Activated CD4-positive, alpha-beta T cell treated with anti-CD3 and anti-CD28 coated beads, Interleukin-2, amount 50 U/mL, for 4 hours (primary cell): ENCODE data around the gene ATP2B2.

Experiments used
- DNase-seq, 2 experiments: peaks; one replicate each; pipeline ENCODE4 v3.0.0-alpha.2; 2020

ATP2B2 gene

GRCh38 chr3:10447110-10447509 lies 58.3 kb downstream of the ATP2B2 start:
- no peak for DNase-seq

GRCh38 chr3:10445561-10446175 lies 59.7 kb downstream of the ATP2B2 start:
- no peak for DNase-seq

DNA sequence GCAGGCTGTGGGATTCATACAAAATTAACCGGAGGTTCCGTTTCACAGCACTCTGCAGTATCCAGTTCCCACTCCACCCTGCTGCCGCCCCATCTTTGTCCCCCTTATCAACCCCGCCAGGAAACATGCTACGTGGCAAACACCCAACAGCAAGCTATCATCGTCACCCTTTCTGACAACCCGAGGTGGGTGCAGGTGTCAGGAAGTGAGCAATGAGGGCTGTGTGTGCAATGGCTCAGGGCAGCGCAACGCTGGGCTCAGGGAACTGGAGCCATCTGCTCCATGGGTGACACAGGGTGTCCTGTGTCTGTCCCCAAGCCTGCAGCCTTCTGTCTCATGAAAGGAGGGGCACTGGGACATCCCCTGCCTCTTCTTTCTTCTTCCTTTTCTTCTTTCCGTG lies 60.9 kb downstream of the ATP2B2 start:
- DNase-seq = no peak

DNA sequence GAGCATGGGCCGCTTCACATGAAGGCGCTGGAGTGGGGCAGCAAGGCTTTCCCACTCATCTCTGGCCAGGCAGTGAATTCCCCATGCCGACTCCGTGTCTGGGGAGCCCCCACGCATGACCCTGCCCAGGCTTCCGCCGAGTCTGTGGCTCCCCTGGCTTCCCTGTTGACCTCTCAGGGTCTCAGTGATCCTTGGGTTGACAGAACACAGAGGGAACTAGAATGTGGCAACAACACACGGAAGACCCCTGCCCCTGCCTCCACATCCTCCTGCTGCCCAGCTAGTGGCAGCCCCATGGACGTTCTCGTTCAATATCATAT lies 61.3 kb downstream of the ATP2B2 start:
- no peak for DNase-seq

DNA sequence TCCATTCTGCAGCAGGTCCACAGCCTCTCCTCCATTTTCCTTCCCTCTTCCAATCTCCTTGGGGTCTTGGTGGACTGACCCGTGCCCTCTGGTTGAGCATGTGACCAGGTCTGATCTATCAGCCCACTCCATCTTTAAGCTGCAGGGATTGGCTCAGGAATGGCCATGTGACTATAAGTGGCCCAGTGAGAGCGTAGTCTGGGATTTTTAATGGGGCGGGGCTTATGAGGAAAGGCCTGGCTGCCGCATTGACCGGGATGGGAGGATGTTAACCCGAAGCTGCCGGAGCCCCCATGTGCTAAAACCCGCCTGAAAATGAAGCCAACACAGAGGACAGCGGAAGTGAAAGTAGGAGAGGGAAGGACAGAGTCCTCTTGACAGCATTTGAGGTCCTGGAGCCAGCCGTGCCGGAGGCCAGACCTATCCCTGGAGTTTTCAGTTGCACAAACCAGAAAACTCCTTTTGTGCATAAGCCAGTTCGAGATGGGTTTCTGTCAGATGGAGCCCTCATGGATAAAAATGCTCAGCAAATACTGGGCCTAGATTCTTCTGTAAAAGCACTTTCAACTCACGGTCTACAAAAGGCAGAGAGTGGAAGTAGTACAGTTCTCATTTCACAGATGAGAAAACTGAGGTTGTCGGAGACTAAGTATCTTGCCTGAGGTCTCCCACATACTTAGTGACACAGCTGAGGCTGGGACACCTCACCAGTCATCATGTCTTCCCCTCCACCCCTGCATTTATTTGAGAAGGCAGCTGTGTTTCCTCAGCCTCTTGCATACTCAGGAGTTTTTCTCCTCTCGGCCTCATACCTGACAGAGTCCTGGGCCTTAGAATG lies 61.9 kb downstream of the ATP2B2 start:
- DNase-seq = no peak

DNA sequence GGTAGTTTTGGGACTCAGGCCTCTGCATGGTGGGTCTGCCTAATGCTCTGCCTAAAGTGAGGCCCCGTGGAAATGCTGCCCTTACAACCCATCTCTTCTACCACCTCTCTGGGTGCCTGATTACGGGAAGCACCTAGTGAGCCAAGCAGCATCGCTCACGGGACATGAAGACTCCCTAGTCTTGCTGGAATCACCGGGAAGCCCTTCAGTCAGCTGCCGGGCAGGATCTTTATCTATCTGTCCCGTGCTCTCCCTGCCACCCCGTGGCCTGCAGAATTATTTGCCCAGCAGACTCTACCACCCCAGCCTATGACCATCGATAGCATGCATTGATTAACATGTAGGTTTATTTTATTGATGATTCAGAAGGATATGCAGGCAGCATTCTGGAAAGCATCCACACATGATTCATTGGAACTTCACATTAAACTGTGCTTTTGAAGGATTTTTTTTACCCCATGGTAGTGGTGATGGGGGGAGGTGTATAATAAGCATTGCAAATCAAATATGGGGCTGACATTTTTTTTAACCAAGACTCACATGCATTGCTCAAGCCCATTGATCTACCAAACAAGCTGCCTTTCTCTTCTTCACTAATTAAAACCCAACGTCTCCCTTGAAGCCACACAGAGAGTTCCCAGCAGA lies 63.1 kb downstream of the ATP2B2 start:
- no peak for DNase-seq

GRCh38 chr3:10440684-10441083 lies 64.7 kb downstream of the ATP2B2 start:
- no peak for DNase-seq

GRCh38 chr3:10438902-10439610 lies 66.3 kb downstream of the ATP2B2 start:
- DNase-seq = no peak

DNA sequence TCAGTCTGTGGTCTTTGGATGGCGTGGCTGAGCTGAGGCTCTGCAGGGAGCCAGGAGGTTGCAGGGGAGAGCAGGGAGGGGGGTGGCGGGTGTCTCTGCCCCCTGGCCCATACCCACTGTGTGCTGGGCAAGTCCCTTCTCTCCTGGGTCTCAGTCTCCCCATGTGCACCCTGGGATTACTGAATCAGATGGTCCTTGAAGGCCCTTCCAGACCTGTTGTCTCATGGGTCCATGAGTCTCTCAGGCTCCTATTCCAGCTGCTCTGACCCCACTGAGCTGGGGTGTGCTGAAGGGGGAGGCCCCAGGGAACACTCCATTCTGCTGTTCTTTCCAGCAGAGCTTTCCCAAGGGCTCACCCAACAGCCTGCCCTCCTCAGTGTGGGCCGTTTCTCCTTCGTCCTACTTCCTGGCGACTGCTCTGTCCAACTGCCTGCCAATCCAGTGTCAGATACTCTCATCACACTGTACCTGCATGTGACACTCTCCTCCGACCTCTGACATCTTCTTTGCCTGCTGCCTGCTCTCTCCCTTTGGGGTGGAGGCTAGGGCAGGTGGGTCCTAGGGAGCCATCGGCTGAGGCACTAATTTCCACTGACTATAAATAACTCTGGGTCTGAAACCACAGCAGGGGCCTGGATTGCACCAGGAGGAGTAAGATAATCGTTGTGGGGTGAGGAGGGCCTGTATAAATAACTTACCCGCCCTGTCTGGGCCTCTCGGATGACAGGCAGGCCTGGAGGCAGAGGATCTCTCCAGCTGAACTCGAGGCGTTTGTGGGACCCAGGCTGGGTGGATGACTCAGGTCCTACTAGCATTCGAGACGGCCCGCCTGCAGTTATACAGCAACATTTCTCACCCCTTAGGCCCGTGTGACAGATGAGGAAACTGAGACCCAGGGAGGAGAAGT lies 67.1 kb downstream of the ATP2B2 start:
- no peak for DNase-seq

GRCh38 chr3:10437272-10437994 lies 68.0 kb downstream of the ATP2B2 start:
- DNase-seq = peak; percentile 65 to 76

GRCh38 chr3:10435850-10436249 lies 69.5 kb downstream of the ATP2B2 start:
- DNase-seq = no peak

DNA sequence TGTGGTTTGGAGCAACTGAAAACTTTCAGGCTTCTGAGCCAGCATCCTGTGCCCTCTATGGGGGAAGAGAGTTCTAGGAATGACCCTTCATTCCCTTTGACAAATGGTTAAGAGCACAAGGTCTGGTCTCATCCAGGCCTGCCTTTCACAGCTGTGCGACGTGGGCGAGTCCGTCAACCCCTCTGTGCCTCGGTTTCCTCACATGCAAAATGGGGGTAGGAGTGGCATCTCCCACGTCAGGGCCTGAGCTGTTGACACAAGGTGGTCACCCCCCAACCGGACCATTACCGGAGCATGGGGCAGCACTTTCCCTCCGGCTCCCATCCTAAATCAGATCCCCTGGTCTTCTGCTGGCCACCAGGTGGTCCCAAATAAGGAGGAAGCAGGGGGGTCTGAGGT lies 70.4 kb downstream of the ATP2B2 start:
- no peak for DNase-seq

- DNase-seq = no peak
These were observed 71.0 kb downstream of the ATP2B2 start for GRCh38 chr3:10434144-10434937.

- no peak for DNase-seq
These were observed 72.5 kb downstream of the ATP2B2 start for GRCh38 chr3:10432931-10433330.

DNA sequence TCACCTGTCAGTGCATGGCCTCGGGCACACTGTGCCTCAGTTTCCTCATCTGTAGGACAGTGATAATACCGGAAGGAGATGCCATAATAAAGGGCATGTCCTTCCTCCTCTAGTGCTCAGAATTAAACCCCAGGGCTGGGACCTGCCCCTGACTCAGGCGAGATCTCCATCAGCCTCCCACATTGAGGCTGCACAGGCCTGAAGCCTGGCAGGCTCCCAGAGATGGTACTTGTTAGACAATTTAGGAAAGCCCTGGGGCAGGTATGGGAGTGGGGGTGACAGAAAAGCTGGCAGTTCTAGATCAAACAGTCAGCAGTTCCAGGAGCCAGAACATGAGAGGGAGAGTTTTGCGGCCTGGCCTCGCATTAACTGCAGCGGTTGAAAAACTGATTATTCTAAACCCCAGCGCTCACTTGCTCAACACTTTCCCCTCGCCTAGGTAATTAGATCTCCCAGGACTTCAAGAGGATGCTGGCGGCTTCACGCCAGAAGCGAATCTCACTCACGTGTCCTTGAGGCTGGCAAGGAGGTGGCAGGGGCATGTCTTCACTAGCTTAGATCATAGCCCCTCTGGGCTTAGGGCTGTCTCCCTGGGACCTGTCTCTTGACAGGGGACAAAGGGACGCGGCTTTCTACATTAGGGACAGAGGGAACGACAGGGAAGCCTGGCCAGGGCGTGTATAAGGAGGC lies 73.1 kb downstream of the ATP2B2 start:
- no peak for DNase-seq

- no peak for DNase-seq
These were observed 74.6 kb downstream of the ATP2B2 start for GRCh38 chr3:10430805-10431204.

DNA sequence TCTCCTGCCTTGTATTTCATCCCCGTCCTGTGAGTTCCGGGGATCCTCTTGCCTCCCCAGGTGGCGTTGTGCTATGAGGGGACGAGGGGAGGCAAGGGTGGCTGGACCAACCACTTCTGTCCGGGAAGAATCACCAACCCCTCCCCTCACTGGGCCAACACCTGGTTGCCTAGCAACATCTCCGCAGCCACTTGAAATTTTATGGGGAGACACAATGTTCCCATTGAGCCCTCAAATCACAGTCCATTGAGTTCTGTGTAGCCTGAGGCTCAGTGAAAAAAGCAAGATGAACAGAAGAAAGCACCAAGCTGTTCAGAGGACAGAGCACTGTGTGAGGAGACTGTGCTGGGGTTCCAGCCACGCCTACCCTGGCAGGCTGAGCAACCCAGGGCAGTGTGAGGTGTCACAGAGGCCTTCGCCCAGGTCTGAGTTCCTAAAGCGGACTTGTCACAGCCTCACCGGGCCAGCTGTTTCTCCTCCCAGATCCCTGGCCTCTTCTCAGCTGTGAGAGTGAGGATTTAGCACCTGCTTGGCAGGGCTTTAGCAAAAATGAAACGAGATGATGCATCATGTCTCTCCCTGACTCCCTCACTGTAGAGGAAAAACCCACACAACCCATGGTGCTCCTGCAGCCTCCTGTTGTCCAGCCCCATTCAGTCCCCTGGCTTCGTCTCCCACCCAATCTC lies 76.8 kb downstream of the ATP2B2 start:
- DNase-seq = no peak

- no peak for DNase-seq
These were observed 78.8 kb downstream of the ATP2B2 start for GRCh38 chr3:10426346-10427220.
